Subcutaneous abdominal adipose tissue (tissue), 5 donors: ENCODE measurements around the gene CENPV.
A peak's percentile ranks its signal among the peaks of the same experiment; 100 is the strongest.

Experiments
- H3K27ac ChIP-seq: one replicate; pipeline ENCODE4 v1.7.0; 2013; ENCODE audit warnings: low read depth, mild to moderate bottlenecking, inconsistent platforms, low read length, moderate library complexity
- H3K27me3 ChIP-seq, 5 donors: one replicate each; pipeline ENCODE4 v1.7.0; 2013; ENCODE audit warnings: low read length in 5 of 5, inconsistent platforms in 1 of 5; ENCODE audit not compliant: control insufficient read depth in 5 of 5, insufficient read depth in 4 of 5
- H3K36me3 ChIP-seq, 5 donors: one replicate each; pipeline ENCODE4 v1.7.0; 2013; ENCODE audit warnings: low read length in 5 of 5; ENCODE audit not compliant: control insufficient read depth in 5 of 5, insufficient read depth in 5 of 5
- H3K4me1 ChIP-seq, 5 donors: one replicate each; pipeline ENCODE4 v1.7.0; 2013; ENCODE audit warnings: low read length in 5 of 5, mild to moderate bottlenecking in 3 of 5, moderate library complexity in 1 of 5; ENCODE audit not compliant: control insufficient read depth in 5 of 5, insufficient read depth in 5 of 5
- H3K4me3 ChIP-seq, 5 donors: one replicate each; pipeline ENCODE4 v1.7.0; 2013; ENCODE audit warnings: low read length in 5 of 5, low read depth in 1 of 5
- H3K9ac ChIP-seq, 5 donors: one replicate each; pipeline ENCODE4 v1.7.0; 2013; ENCODE audit warnings: low read length in 5 of 5, mild to moderate bottlenecking in 4 of 5, moderate library complexity in 3 of 5
- H3K9me3 ChIP-seq, 5 donors: one replicate each; pipeline ENCODE4 v1.7.0; 2013; ENCODE audit warnings: low read length in 5 of 5; ENCODE audit not compliant: control insufficient read depth in 5 of 5
- donor health status: healthy.
- donor health status: healthy.
- donor health status: healthy.
- donor health status: healthy.
- donor health status: healthy.

The CENPV gene

DNA sequence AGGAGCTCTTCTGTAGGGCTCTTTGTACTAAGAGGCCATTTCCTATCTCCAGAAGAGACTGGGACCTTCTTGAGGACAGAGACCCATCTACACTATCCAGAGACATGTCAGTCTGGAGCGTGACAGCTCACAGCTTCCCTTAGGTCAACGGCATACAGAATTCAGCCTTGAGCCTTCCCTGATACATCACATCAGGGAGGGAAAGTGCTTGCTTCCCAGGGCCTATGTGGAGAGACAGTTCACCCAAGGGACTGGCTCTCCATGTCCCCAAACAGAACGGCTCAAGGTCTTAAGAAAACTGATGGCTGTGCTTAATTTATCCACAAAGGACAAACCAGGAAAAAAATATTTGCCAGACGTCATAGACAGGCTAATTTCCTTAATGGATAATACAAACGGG lies 7.7 kb downstream of the CENPV start:
- no peaks in the 10 kb centered on the region for H3K9me3 ChIP-seq
- peaks cover 0 to 8% (median 0%) of the 10 kb centered on the region in 5 donors for H3K4me1 ChIP-seq
- H3K4me3 ChIP-seq, result no peak overlapping the region
- H3K9ac ChIP-seq, result no peak overlapping the region
- no peaks in the 10 kb centered on the region for H3K27me3 ChIP-seq
- peaks cover 4 to 34% (median 21%) of the 10 kb centered on the region in 5 donors for H3K36me3 ChIP-seq
- H3K27ac ChIP-seq, result no peak overlapping the region

DNA sequence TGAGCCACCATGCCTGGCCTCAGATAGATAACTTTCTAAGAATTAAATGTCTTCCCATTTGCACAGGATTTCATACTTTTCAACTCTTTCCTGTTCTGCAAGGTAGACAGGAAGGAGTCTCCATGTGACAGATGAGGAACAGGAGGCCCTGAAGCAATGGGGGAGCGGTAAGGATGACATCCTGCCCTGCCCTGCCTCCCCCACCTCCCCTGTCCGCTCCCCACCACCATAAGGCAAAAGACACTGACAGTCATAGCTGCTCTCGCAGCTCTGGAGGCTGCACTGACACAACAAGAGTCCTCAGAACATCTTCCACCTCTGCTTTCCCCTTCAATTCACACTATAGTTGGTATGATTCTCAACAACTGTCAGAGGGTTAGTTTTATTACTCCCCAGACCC lies 9.7 kb downstream of the CENPV start:
- Histone ChIP-seq H3K9ac (no peak overlapping the region), H3K27ac (no peak overlapping the region), H3K27me3 (no peaks in the 10 kb centered on the region), H3K4me3 (no peak overlapping the region), H3K4me1 (peaks cover 0 to 8% (median 0%) of the 10 kb centered on the region in 5 donors), H3K9me3 (no peaks in the 10 kb centered on the region), H3K36me3 (peaks cover 0 to 24% (median 14%) of the 10 kb centered on the region in 5 donors)

DNA sequence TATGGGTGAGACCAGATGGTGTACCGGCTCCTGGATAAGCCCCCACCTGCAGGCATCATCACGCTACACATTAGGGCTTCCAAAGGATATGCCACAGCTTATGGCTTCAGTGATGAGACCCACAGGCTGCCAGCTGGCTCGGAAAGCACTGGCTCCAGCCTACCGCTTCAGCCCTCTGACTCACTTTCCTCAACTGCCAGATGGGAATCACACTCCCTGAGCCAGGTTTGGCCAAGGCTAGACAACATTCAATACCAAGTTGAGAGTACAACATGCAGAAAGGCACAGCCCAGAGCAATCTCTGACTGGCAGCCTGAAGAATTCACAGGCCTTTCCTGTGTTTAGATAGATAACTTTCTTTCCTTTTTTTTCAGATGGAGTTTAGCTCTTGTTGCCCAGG lies 10.3 kb downstream of the CENPV start:
- Histone ChIP-seq H3K27me3 (no peaks in the 10 kb centered on the region), H3K27ac (no peak overlapping the region), H3K9ac (no peak overlapping the region), H3K4me3 (no peak overlapping the region), H3K4me1 (peaks cover 0 to 8% (median 0%) of the 10 kb centered on the region in 5 donors), H3K9me3 (no peaks in the 10 kb centered on the region), H3K36me3 (peaks cover 0 to 20% (median 11%) of the 10 kb centered on the region in 5 donors)

DNA sequence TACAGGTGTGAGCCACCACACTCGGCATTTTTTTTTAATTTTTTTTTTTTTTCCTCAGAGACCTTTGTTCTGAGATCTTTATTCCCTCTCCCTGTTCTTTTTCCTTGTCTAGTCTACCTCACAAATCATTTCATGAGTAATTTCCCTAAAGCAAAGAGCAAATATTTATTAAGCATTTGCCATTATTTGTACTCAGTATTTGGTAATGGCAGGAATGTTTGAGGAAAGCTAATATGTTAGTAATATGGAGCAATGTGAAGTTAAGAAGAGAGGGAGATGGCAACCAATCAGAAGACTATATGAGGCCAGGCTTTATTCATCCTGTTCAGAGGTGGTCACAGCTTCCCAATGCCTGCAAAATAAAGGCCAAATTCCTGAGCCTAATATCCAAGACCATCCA lies 13.3 kb downstream of the CENPV start:
- Histone ChIP-seq H3K9ac (no peak overlapping the region), H3K9me3 (no peaks in the 10 kb centered on the region), H3K36me3 (peaks cover 0 to 20% (median 11%) of the 10 kb centered on the region in 5 donors), H3K4me1 (peaks cover 0 to 8% (median 0%) of the 10 kb centered on the region in 5 donors), H3K27me3 (no peaks in the 10 kb centered on the region), H3K27ac (no peak overlapping the region), H3K4me3 (no peak overlapping the region)

DNA sequence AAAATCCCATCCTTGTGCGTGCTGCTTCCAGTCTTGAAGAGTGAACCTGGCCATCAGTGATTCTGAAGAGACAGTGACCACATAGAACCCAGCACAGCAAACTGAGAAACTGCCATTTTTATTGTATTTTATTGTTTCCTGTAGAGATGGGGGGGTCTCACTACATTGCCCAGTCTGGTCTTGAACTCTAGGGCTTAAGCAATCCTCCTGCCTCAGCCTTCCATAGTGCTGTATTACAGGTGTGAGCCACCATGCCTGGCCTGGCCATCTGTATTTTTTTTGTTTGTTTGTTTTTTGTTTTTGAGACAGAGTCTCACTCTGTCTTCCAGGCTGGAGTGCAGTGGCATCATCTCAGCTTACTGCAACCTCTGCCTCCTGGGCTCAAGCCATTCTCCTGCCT lies 13.9 kb downstream of the CENPV start:
- no peak overlapping the region for H3K9ac ChIP-seq
- H3K27ac ChIP-seq, result no peak overlapping the region
- H3K36me3 ChIP-seq, result peaks cover 0 to 20% (median 10%) of the 10 kb centered on the region in 5 donors
- no peak overlapping the region for H3K4me3 ChIP-seq
- peaks cover 0 to 8% (median 0%) of the 10 kb centered on the region in 5 donors for H3K4me1 ChIP-seq
- H3K9me3 ChIP-seq, result no peaks in the 10 kb centered on the region
- H3K27me3 ChIP-seq, result no peaks in the 10 kb centered on the region

DNA sequence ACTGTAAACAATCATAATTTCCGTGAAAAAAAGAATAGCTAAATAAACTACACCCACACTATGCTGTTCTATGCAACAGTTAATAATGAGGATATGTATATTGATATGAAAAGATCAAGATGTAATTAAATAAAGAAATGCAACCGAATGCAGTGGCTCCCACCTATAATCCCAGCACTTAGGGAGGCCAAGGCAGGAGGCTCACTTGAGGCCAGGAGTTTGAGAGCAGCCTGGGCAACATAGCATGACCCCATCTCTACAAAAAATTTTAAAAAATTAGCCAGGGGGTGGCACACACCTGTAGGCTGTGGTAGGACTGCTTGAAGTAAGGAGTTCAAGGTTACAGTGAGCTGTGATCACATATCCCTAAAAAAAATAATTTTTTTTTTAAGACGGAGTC lies 14.9 kb downstream of the CENPV start:
- H3K4me3 ChIP-seq, result no peak overlapping the region
- no peaks in the 10 kb centered on the region for H3K27me3 ChIP-seq
- H3K27ac ChIP-seq, result no peak overlapping the region
- H3K9ac ChIP-seq, result no peak overlapping the region
- peaks cover 0 to 11% (median 9%) of the 10 kb centered on the region in 5 donors for H3K36me3 ChIP-seq
- H3K9me3 ChIP-seq, result no peaks in the 10 kb centered on the region
- H3K4me1 ChIP-seq, result peaks cover 0 to 7% (median 0%) of the 10 kb centered on the region in 5 donors

DNA sequence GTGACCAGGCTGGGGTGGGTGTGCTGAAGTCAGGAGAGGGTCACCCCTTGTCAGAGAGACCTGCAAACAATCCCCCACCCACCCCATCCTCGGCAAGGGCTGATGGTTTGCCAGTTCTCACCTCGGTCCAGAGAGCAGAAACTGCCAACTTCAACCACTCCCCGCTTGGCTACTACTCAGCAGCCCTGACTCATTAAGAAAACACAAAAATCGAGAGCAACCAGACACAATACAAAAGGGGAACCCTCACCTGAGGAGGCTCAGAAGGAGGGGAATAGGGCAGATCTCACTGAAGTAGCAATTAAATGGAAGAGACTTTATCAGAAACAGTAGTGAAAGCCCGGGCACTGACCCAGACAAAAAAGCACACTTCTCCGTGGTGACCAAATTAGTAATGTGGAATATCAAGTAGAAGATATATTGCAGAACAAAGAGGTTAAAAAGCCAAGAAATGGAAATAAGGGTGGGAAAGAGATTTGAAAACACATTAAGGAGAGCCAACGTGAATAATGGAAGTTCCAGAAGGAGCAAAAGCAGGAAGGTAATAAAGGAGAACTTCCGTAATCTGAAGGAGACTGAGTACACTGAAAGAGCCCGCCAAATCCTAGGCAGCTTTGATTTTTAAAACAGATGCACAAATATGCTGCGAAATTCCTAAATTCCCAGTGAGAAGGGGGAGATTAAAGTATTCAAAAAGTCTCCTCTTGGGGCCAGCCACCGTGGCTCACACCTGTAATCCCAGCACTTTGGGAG lies 23.6 kb downstream of the CENPV start:
- peak overlapping the region in 3 of 5 donors; percentile 30 to 39 (median 35) for H3K9ac ChIP-seq
- peaks cover 8 to 20% (median 16%) of the 10 kb centered on the region in 5 donors for H3K36me3 ChIP-seq
- H3K4me1 ChIP-seq, result peaks cover 0 to 13% (median 11%) of the 10 kb centered on the region in 5 donors
- H3K9me3 ChIP-seq, result no peaks in the 10 kb centered on the region
- H3K27me3 ChIP-seq, result no peaks in the 10 kb centered on the region
- H3K27ac ChIP-seq, result no peak overlapping the region
- H3K4me3 ChIP-seq, result peak overlapping the region in 3 of 5 donors; percentile 6 to 31 (median 26)

DNA sequence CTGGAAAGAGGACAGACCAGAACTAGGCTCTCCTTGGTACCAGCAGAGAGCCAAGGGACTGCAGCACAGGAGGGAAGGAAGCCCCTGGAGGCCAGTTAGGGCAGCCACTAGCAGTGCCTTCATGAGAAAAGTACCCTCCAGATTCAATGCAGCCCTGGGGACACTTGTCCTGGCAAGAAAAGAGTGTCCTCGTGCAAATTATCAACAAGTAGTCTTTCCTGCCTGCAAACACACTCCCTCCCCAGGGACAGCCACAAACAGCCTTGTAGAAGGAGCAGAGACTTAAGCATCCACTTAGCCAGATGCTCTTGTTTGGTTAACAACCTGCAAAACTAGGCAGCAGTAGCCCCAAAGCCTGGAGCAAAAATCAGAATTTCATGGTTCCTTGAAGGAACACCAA lies 24.3 kb downstream of the CENPV start:
- Histone ChIP-seq H3K4me1 (peaks cover 0 to 13% (median 11%) of the 10 kb centered on the region in 5 donors), H3K27me3 (no peaks in the 10 kb centered on the region), H3K9ac (peak overlapping the region in 2 of 5 donors; percentile 35 to 46), H3K4me3 (peak overlapping the region in 2 of 5 donors; percentile 6 to 26), H3K27ac (no peak overlapping the region), H3K36me3 (peaks cover 8 to 21% (median 16%) of the 10 kb centered on the region in 5 donors), H3K9me3 (no peaks in the 10 kb centered on the region)

DNA sequence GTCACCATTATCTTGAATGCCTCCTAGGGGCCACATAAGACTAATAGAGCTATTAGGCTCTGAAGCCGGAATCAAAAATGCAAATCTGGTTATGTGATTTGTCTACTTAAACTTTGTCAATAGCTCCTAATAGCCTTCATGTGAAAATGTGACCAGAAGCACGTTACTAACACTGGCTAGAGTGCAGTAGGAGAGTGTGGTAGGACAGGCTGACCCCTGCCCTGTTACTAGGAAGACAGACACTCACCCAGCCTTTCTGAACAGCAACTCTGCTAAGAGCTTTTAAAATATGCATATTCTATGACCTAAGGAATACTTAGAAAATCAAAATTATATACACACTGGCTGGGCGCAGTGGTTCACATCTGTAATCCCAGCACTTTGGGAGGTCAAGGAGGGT lies 26.3 kb downstream of the CENPV start:
- Histone ChIP-seq H3K4me1 (peaks cover 0 to 13% (median 11%) of the 10 kb centered on the region in 5 donors), H3K9me3 (no peaks in the 10 kb centered on the region), H3K9ac (no peak overlapping the region), H3K27me3 (no peaks in the 10 kb centered on the region), H3K36me3 (peaks cover 13 to 21% (median 18%) of the 10 kb centered on the region in 5 donors), H3K4me3 (no peak overlapping the region), H3K27ac (no peak overlapping the region)

DNA sequence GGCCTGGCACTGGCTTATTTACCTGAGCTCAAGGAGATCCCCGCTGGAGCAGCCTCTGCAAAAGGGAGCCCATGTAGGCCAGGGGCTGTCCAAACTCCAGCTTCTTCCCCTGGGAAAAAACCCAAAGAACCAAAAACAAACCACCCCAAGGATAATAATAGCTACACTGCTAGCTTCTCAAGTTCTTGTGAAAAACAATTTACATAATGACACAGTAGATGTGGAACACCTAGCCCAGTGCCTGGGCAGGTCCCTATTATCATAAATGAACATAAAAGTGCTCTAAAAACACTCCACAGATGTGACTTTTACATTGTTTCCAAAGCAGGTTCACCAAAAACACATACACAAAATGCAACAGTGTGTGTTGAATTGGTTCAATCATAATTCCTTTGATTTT lies 27.3 kb downstream of the CENPV start:
- Histone ChIP-seq H3K27me3 (no peaks in the 10 kb centered on the region), H3K36me3 (peaks cover 13 to 21% (median 18%) of the 10 kb centered on the region in 5 donors), H3K27ac (no peak overlapping the region)

More for the DNA sequence above, 27.3 kb downstream of the CENPV start:
- Histone ChIP-seq H3K9me3 (no peaks in the 10 kb centered on the region), H3K4me1 (peaks cover 0 to 13% (median 11%) of the 10 kb centered on the region in 5 donors), H3K4me3 (no peak overlapping the region), H3K9ac (no peak overlapping the region)
